Measurements from ENCODE around the gene FAM149A.

DNA sequence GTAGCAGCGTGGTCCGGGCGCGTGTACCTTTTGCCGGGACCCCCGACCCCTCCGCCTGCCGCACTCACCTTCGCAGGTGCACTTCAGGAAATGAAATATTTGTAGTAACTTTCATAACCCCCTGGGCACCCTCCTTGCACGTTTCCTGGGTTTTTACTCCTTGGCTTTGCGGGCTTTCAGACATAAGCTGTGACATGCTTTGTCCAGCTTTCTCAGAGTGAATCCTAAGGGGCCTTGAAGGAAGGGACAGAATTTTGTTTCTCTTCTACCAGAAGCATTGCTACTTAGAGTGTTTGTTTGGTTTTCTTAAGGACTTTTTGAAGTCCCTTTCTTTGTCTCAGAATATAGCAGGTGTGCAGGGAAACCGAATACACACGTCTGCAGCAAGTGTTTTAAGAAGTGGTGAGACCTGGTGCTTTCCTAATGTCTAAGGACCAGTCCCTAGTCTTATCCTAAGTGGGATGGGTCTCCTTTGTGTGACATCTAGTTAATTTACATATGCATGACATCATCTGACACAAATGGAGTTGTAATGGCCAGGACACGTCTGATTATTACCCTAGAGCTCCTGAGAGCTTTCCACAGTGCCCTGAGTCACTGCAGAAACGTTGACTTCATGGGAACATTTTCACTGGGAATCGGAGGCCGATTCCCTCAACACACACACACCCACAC is 1.3 kb downstream of the FAM149A start:
- TF ChIP-seq, protein P1, sequence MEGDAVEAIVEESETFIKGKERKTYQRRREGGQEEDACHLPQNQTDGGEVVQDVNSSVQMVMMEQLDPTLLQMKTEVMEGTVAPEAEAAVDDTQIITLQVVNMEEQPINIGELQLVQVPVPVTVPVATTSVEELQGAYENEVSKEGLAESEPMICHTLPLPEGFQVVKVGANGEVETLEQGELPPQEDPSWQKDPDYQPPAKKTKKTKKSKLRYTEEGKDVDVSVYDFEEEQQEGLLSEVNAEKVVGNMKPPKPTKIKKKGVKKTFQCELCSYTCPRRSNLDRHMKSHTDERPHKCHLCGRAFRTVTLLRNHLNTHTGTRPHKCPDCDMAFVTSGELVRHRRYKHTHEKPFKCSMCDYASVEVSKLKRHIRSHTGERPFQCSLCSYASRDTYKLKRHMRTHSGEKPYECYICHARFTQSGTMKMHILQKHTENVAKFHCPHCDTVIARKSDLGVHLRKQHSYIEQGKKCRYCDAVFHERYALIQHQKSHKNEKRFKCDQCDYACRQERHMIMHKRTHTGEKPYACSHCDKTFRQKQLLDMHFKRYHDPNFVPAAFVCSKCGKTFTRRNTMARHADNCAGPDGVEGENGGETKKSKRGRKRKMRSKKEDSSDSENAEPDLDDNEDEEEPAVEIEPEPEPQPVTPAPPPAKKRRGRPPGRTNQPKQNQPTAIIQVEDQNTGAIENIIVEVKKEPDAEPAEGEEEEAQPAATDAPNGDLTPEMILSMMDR (IDR thresholded peaks at IDR 0.05): no peak
- TF ChIP-seq POLR2A (IDR thresholded peaks at IDR 0.05) (no peak), EP300 (IDR thresholded peaks at IDR 0.05) (no peak)

Data from tibial nerve (tissue), 4 donors.